IPS-18c (cell line): ENCODE measurements around the gene UBE3B.

ENCODE experiments used
- H3K4me3 ChIP-seq: 2 replicates; pipeline ENCODE4 v1.7.0; 2013; ENCODE audit warnings: low read depth, mild to moderate bottlenecking, low read length, moderate library complexity; ENCODE audit not compliant: insufficient read depth
- H3K9me3 ChIP-seq: one replicate; pipeline ENCODE4 v1.6.1; 2013; ENCODE audit warnings: mild to moderate bottlenecking, low read length, moderate library complexity; ENCODE audit not compliant: control insufficient read depth, insufficient read depth

Gene UBE3B

DNA sequence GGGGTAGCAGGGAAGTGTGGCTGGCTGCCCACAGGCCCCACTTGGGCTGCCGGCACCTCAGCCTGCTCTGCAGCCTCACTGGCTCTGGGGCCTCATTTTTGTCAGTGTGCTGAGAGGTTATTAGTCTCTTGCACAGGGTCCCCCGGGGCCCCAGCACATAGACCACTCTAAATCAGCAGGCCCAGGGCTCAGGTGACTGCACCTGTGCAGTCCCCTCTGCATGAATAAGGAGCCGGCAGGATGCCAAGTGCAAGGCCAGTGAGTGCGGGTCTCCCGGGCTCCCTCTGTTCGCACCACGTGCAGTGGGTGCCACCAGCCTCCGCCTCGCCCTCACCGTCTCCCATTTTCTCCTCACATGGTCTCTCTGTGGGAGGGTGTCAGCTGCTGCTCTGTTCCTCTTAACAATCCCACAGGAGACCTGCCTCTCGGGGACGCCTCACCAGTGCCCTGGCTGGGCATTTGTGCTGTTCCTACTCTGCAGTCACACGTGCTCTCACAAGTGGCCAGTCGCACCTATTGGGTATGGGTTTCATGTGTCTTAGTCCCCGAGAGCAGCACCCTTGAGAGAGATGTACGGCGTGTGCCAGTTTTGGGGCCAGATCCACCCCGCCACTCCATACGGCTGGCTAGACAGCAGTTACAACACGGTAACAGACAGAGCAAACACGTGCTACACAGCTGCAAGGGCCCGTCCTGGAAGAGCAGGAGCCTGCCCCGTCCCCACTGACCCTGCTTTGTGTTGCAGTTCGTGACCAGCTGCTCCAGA lies 55.5 kb downstream of the UBE3B start:
- no peak overlapping the region for H3K4me3 ChIP-seq
- H3K9me3 ChIP-seq, result no peaks in the 10 kb centered on the region

DNA sequence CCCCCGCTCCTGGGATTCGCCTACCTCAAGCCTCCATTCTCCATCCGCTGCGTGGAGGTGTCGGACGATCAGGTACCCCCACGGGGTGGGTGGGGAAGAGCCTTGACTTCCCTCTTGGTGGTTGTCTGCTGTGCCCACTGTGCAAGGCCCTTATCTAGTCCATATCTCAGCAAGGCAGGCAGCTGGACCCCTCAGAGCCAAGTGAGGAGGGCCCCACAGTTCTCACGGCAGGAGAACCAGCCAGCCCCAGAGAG lies 56.0 kb downstream of the UBE3B start:
- H3K9me3 ChIP-seq, result no peaks in the 10 kb centered on the region
- H3K4me3 ChIP-seq, result no peak overlapping the region

- no peak overlapping the region for H3K4me3 ChIP-seq
- no peaks in the 10 kb centered on the region for H3K9me3 ChIP-seq
Observed at GRCh38 chr12:109534456-109534855, 57.0 kb downstream of the UBE3B start.

DNA sequence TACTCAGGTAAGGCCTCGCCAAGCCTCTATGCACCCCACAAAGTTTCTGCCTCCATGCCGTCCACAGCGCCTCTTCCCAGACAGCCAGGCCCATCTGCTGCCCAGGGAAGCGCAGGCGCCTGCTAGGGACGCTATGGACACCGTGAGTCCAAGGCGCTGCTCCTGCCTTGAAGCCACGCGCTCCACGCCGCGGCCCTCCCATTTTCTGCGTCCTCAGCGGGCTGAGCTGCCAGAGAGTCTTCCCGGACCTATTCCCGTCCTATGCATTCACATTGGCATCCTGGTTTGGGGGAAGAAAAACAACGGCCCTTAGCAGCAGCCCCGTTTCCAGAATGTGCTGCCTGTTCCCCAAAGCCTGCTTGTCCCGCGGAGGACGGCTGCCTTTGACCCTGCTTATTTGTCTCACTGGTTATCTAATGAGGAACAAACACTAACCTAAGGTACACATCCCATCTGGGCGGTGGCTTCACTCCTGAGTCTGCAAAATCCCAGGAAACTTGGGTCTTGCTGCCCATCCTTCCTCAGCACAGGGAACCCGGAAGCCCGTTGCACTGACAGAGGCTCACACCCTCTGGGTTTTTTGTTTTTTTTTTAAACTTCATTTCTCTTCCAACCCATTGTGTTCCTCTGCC lies 57.9 kb downstream of the UBE3B start:
- Histone ChIP-seq H3K4me3 (no peak overlapping the region), H3K9me3 (no peaks in the 10 kb centered on the region)

- no peak overlapping the region for H3K4me3 ChIP-seq
- no peaks in the 10 kb centered on the region for H3K9me3 ChIP-seq
Observed at GRCh38 chr12:109535863-109536250, 58.4 kb downstream of the UBE3B start.

DNA sequence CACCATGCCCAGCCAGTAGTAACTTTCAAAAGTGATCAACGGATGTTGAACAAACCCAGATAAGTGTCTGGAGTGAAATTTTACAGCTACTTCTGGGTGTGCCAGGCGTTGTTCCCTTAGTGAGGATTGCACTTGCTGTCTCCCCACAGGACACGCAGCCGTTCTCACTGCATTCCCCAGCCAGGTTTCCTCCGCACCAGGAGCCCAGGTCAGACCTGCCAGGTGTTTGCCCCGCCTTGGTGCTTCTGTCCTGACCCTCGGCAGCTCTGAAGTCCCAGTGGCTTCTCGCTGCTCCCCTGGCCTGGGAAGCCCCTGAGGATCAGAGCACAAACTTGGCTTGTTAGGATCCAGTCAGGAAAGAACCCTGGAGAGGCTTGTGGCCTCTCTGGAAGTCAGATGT lies 59.7 kb downstream of the UBE3B start:
- H3K9me3 ChIP-seq, result no peaks in the 10 kb centered on the region
- no peak overlapping the region for H3K4me3 ChIP-seq

DNA sequence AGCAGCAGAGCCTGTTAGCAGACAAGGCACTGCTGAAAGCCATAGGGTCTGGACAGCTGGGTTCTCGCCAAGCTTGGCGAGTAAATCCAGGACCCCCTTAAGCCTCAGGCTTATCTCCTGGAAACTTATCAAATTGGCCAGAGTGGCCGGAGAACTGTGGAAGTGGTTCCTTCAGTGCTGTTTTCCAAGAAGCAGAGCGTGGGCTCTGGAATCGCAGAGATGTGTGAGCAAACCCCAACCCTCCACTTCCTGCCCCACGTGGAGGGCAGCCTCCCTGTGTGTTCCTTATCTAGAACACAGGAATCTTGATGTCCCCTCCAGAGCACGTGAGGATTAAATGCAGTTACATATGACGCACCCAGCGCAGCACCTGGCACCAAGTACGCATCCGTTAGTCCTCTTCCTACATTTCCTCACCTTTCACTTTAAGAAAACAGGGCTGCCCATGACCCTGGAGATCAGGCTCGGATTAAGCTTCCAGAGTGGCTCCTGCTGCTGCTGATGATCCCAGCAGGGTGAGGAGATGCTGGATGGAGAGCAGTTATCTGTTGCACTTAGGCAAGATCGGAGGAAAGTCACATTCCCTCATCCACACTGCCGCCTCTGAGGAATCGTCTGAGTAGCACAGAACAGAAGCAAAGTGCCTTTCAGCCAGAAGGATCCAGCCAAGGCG lies 60.9 kb downstream of the UBE3B start:
- no peak overlapping the region for H3K4me3 ChIP-seq
- H3K9me3 ChIP-seq, result no peaks in the 10 kb centered on the region

DNA sequence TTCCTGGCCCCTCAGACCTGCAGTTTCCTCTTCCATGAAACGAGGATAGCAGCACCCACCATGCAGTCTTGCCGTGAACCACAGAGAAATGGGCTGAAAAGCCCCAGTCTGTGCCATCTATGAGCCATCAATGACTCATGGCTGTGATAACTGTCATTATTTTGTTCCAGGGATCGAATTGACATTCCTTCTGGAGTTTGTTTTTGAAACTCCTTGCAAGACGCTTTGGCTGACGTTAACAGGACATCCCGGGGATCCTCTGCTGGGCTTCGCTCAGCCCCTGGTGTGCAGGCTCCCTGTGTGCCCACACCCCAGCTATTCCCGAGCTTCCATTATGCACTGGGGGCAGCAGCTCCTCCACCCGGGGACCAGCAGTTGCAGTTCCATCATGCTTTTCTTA lies 62.1 kb downstream of the UBE3B start:
- Histone ChIP-seq H3K4me3 (no peak overlapping the region), H3K9me3 (no peaks in the 10 kb centered on the region)

- no peak overlapping the region for H3K4me3 ChIP-seq
- H3K9me3 ChIP-seq, result no peaks in the 10 kb centered on the region
Observed at GRCh38 chr12:109540526-109541412, 63.3 kb downstream of the UBE3B start.

- no peak overlapping the region for H3K4me3 ChIP-seq
- no peaks in the 10 kb centered on the region for H3K9me3 ChIP-seq
Observed at GRCh38 chr12:109541413-109541726, 63.9 kb downstream of the UBE3B start.

DNA sequence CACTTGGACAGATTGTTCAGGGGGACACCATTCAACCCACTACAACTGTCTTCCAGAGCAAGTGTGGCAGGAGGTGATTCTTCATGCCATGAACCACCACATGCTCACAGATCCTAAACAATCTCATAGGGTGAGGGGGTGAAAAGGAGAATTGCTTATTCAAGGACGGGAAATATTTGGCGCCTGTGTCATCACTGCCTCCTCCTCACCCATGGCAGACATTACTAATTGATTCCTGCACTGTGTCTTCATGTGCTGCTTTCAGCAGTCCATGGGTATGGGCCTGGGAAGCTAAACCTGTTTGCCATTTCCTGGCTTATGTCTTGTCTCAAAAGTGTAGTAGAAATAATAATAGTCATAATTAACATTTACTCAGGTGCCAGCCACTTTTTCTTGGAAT lies 64.6 kb downstream of the UBE3B start:
- no peaks in the 10 kb centered on the region for H3K9me3 ChIP-seq
- no peak overlapping the region; the same call in 1 of the 2 replicates for H3K4me3 ChIP-seq

DNA sequence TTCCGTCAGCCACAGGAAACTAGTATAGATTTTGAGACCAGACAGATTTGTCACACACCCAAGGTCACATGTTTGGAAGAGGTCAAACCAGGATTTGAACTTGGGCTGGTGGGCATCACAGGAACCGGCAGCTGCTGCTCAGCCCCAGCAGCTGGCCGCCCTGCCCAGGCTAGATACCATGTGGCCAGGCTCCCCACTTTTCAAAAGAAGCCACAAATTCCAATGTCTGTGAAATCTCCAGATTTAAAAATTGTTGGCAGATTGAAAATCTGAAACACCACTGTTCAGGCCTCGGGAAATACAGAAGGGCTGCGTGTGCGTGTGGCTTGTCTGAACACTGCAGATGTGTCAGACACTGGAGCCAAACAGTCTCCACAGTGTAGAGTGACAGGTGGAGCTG lies 65.4 kb downstream of the UBE3B start:
- Histone ChIP-seq H3K4me3 (no peak overlapping the region), H3K9me3 (no peaks in the 10 kb centered on the region)

GRCh38 chr12:109544955-109545531 lies 67.6 kb downstream of the UBE3B start:
- no peak overlapping the region for H3K4me3 ChIP-seq
- H3K9me3 ChIP-seq, result no peaks in the 10 kb centered on the region

GRCh38 chr12:109545826-109546225 lies 68.4 kb downstream of the UBE3B start:
- Histone ChIP-seq H3K9me3 (no peaks in the 10 kb centered on the region), H3K4me3 (no peak overlapping the region)

- Histone ChIP-seq H3K9me3 (no peaks in the 10 kb centered on the region), H3K4me3 (no peak overlapping the region)
Observed at GRCh38 chr12:109547286-109547685, 69.9 kb downstream of the UBE3B start.

DNA sequence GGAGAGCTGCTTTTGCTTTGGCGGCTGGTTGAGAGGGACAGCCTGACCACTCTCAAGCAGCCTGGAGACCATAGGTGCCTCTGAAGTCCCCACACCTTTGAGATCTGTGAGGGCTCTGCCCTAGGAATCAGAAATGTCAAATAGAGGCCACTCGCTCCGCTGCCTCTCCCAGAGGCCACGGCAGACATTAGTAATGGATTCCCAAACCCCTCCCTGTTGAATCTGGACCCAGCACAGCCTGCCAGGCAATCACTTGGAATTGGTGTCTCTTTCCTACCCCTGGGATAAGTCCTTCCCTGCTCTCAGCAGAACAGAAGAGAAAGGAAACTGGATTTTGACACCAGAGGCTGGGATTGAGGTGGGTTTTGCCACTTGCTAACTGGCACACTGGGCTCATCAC lies 70.8 kb downstream of the UBE3B start:
- Histone ChIP-seq H3K9me3 (no peaks in the 10 kb centered on the region), H3K4me3 (no peak overlapping the region)

DNA sequence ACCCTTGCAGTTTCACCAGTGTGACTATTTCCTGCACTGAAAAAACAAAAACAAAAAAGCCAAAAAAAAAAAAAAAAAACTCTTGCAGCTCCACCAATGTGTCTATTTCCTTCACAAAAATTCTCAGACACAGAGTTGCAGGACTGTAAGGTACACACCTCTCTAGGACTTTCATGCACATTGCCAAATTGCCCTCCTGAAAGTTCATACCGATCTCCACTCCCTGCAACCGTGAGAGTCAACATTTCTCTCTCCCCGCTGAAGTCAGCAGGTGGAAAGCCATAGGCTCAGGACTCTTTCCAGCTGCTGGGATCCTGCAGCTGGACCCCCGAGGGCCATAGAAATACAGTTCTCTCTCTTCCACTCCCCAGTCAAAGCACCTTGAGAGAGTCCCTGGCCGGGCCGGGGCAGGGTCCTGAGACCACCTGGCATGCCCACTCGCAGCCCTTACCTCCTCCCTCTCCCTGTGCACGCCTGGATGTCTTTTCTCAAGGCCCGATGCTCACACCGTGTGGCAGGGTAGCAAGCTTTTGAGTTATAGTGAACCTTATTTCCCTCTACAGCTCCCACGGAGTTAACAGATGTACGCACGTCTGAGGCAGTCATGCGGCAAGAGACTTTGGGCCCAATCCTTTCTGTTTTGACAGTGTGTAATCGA lies 72.3 kb downstream of the UBE3B start:
- H3K9me3 ChIP-seq, result no peaks in the 10 kb centered on the region
- H3K4me3 ChIP-seq, result no peak overlapping the region
